AG09319 (cell line): Measurements from ENCODE around the gene AP2A1.
A peak's percentile ranks its signal among the peaks of the same experiment; 100 is the strongest.

Experiments
- DNase-seq: peaks from one replicate; pipeline ENCODE4 v3.0.0-alpha.2; 2010; ENCODE audit warnings: low read depth; ENCODE audit errors: extremely low read depth
- TF ChIP-seq, protein P1 (sequence below): IDR thresholded peaks from 2 replicates; pipeline ENCODE4 v1.5.1; 2011; ENCODE audit warnings: low read depth, mild to moderate bottlenecking, inconsistent platforms, low read length, moderate library complexity

The AP2A1 gene

GRCh38 chr19:49787746-49788145, 20.9 kb downstream of the AP2A1 start:
- TF ChIP-seq, protein P1, sequence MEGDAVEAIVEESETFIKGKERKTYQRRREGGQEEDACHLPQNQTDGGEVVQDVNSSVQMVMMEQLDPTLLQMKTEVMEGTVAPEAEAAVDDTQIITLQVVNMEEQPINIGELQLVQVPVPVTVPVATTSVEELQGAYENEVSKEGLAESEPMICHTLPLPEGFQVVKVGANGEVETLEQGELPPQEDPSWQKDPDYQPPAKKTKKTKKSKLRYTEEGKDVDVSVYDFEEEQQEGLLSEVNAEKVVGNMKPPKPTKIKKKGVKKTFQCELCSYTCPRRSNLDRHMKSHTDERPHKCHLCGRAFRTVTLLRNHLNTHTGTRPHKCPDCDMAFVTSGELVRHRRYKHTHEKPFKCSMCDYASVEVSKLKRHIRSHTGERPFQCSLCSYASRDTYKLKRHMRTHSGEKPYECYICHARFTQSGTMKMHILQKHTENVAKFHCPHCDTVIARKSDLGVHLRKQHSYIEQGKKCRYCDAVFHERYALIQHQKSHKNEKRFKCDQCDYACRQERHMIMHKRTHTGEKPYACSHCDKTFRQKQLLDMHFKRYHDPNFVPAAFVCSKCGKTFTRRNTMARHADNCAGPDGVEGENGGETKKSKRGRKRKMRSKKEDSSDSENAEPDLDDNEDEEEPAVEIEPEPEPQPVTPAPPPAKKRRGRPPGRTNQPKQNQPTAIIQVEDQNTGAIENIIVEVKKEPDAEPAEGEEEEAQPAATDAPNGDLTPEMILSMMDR, result no peak
- no peak for DNase-seq

DNA sequence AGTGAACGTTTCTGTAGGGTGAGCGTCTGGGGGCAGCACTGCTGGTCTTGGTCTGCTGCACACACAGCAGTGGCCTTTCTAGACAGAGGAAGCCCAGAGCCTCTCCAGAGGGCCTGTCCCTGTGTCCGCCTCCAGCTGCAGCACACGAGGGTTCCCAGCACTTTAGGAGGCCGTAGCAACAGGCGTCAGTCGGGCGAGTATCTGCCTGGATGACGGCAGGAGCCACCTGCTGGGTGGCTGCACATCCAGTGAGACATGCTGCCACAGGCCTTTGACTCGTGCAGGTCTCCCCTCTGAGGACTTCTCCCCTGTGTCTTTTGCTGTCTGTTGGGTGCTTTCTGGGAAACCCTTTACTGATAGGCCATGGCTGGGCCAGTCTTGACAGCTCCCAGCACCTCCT, 22.1 kb downstream of the AP2A1 start:
- DNase-seq, result no peak

DNA sequence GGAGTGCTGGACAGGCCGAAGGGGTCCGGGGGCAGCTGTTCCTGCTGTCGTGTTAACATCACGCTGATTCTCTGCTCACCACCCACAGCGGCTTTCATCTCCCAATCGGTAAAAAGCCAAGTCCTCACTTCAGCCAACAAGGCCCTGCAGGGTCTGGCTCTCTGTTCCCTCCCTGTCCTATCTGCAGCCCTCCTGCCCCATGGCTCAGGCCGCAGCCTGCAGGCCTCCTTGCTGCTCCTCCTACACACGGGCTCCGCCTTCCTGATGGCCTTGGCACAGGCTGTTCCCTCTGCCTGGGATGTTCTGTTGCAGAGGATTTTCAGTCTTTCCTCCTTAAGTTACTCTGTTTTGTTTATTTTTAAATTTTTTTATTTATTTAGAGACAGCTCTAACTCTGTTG, 24.1 kb downstream of the AP2A1 start:
- TF ChIP-seq, protein P1, result no peak
- DNase-seq, result peak; percentile 29

More for the DNA sequence above, 22.1 kb downstream of the AP2A1 start:
- TF ChIP-seq, protein P1, result no peak

GRCh38 chr19:49791776-49792445, 25.1 kb downstream of the AP2A1 start:
- TF ChIP-seq, protein P1, result no peak
- DNase-seq, result no peak

- TF ChIP-seq, protein P1, result no peak
- DNase-seq, result no peak
These were observed 26.2 kb downstream of the AP2A1 start for GRCh38 chr19:49792829-49793560.

- DNase-seq, result no peak
- TF ChIP-seq, protein P1, result no peak
These were observed 26.7 kb downstream of the AP2A1 start for GRCh38 chr19:49793561-49793840.

DNA sequence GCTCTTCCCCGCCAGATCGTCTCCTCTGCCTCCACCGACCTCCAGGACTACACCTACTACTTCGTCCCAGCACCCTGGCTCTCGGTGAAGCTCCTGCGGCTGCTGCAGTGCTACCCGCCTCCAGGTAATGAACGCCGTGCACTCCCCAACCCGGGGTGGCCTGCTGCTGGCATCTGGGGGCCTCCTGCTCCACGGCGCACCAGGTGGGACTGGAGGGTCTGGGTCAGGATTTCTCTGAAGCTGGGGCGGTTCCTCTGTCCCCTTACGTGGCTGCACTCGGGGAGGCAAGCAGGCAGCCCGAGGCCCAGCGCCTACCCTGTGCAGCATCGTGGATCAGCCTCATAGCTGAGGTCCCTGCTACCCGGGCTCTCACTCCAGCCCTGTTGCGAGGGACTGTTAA, 28.8 kb downstream of the AP2A1 start:
- TF ChIP-seq, protein P1, result no peak
- DNase-seq, result no peak
